ENCODE results near the gene CAPN12. TPM values are rescaled to one million over a fixed set of nuclear protein-coding genes. Genes with fewer than 3 reads are reported as not detected.

The CAPN12 gene
- total RNA-seq, 3 donors from 2014 or later: 0.99 to 1.1 (median 1.0) TPM

GRCh38 chr19:38718747-38719543, 25.3 kb downstream of the CAPN12 start:
- no peak overlapping the region for H3K4me3 Mint-ChIP-seq

GRCh38 chr19:38717855-38718254, 26.4 kb downstream of the CAPN12 start:
- H3K4me3 Mint-ChIP-seq: no peak overlapping the region
- H3K4me1 Mint-ChIP-seq (ENCODE audit: low read depth): no peaks in the 10 kb centered on the region
- H3K27me3 Mint-ChIP-seq (ENCODE audit: low read depth): no peaks in the 10 kb centered on the region
- peaks cover 8% of the 10 kb centered on the region for H3K36me3 Mint-ChIP-seq (ENCODE audit: insufficient read depth)
- DNase-seq: no peak
- no peak for ATAC-seq
- H3K9me3 Mint-ChIP-seq: no peaks in the 10 kb centered on the region

More at GRCh38 chr19:38718747-38719543, 25.3 kb downstream of the CAPN12 start:
- ATAC-seq: no peak
- DNase-seq: no peak
- Mint-ChIP-seq H3K4me1 (ENCODE audit: low read depth) (no peaks in the 10 kb centered on the region), H3K36me3 (ENCODE audit: insufficient read depth) (peaks cover 9% of the 10 kb centered on the region), H3K27me3 (ENCODE audit: low read depth) (no peaks in the 10 kb centered on the region), H3K9me3 (no peaks in the 10 kb centered on the region)

- Mint-ChIP-seq H3K9me3 (no peaks in the 10 kb centered on the region), H3K36me3 (ENCODE audit: insufficient read depth) (peaks cover 8% of the 10 kb centered on the region), H3K4me1 (ENCODE audit: low read depth) (no peaks in the 10 kb centered on the region), H3K4me3 (no peak overlapping the region), H3K27me3 (ENCODE audit: low read depth) (no peaks in the 10 kb centered on the region)
- ATAC-seq (no peak), DNase-seq (no peak)
Observed at GRCh38 chr19:38717051-38717450, 27.2 kb downstream of the CAPN12 start.

GRCh38 chr19:38715555-38715954, 28.7 kb downstream of the CAPN12 start:
- Mint-ChIP-seq H3K4me1 (ENCODE audit: low read depth) (no peaks in the 10 kb centered on the region), H3K27me3 (ENCODE audit: low read depth) (no peaks in the 10 kb centered on the region), H3K36me3 (ENCODE audit: insufficient read depth) (peaks cover 11% of the 10 kb centered on the region), H3K9me3 (no peaks in the 10 kb centered on the region), H3K4me3 (no peak overlapping the region)
- no peak for DNase-seq
- ATAC-seq: no peak

- no peaks in the 10 kb centered on the region for H3K27me3 Mint-ChIP-seq (ENCODE audit: low read depth)
- H3K4me1 Mint-ChIP-seq (ENCODE audit: low read depth): no peaks in the 10 kb centered on the region
- ATAC-seq: no peak
- H3K36me3 Mint-ChIP-seq (ENCODE audit: insufficient read depth): peaks cover 14% of the 10 kb centered on the region
- no peak for DNase-seq
- no peak overlapping the region for H3K4me3 Mint-ChIP-seq
- no peaks in the 10 kb centered on the region for H3K9me3 Mint-ChIP-seq
Observed at GRCh38 chr19:38714354-38714778, 29.9 kb downstream of the CAPN12 start.

GRCh38 chr19:38713865-38714264, 30.4 kb downstream of the CAPN12 start:
- Mint-ChIP-seq H3K4me3 (no peak overlapping the region), H3K36me3 (ENCODE audit: insufficient read depth) (peaks cover 14% of the 10 kb centered on the region), H3K4me1 (ENCODE audit: low read depth) (no peaks in the 10 kb centered on the region), H3K27me3 (ENCODE audit: low read depth) (no peaks in the 10 kb centered on the region), H3K9me3 (no peaks in the 10 kb centered on the region)
- DNase-seq (no peak), ATAC-seq (no peak)

- no peak overlapping the region for H3K4me3 Mint-ChIP-seq
- DNase-seq (no peak), ATAC-seq (no peak)
- H3K9me3 Mint-ChIP-seq: no peaks in the 10 kb centered on the region
- peaks cover 18% of the 10 kb centered on the region for H3K36me3 Mint-ChIP-seq (ENCODE audit: insufficient read depth)
- H3K4me1 Mint-ChIP-seq (ENCODE audit: low read depth): no peaks in the 10 kb centered on the region
- no peaks in the 10 kb centered on the region for H3K27me3 Mint-ChIP-seq (ENCODE audit: low read depth)
Observed at GRCh38 chr19:38713227-38713649, 31.0 kb downstream of the CAPN12 start.

GRCh38 chr19:38712161-38712748, 32.0 kb downstream of the CAPN12 start:
- no peak for DNase-seq
- no peaks in the 10 kb centered on the region for H3K4me1 Mint-ChIP-seq (ENCODE audit: low read depth)
- peaks cover 16% of the 10 kb centered on the region for H3K36me3 Mint-ChIP-seq (ENCODE audit: insufficient read depth)
- H3K27me3 Mint-ChIP-seq (ENCODE audit: low read depth): no peaks in the 10 kb centered on the region
- ATAC-seq: no peak
- H3K4me3 Mint-ChIP-seq: no peak overlapping the region
- no peaks in the 10 kb centered on the region for H3K9me3 Mint-ChIP-seq

- Mint-ChIP-seq H3K36me3 (ENCODE audit: insufficient read depth) (peaks cover 18% of the 10 kb centered on the region), H3K4me1 (ENCODE audit: low read depth) (no peaks in the 10 kb centered on the region), H3K4me3 (no peak overlapping the region), H3K9me3 (no peaks in the 10 kb centered on the region), H3K27me3 (ENCODE audit: low read depth) (no peaks in the 10 kb centered on the region)
- DNase-seq (no peak), ATAC-seq (no peak)
Observed at GRCh38 chr19:38711726-38712153, 32.5 kb downstream of the CAPN12 start.

- Mint-ChIP-seq H3K9me3 (no peaks in the 10 kb centered on the region), H3K4me1 (ENCODE audit: low read depth) (no peaks in the 10 kb centered on the region), H3K36me3 (ENCODE audit: insufficient read depth) (peaks cover 18% of the 10 kb centered on the region), H3K4me3 (no peak overlapping the region), H3K27me3 (ENCODE audit: low read depth) (no peaks in the 10 kb centered on the region)
- DNase-seq (no peak), ATAC-seq (no peak)
Observed at GRCh38 chr19:38710928-38711725, 33.1 kb downstream of the CAPN12 start.

- no peak for ATAC-seq
- Mint-ChIP-seq H3K27me3 (ENCODE audit: low read depth) (no peaks in the 10 kb centered on the region), H3K4me3 (no peak overlapping the region), H3K9me3 (no peaks in the 10 kb centered on the region), H3K4me1 (ENCODE audit: low read depth) (no peaks in the 10 kb centered on the region), H3K36me3 (ENCODE audit: insufficient read depth) (peaks cover 21% of the 10 kb centered on the region)
- no peak for DNase-seq
Observed at GRCh38 chr19:38710416-38710702, 33.9 kb downstream of the CAPN12 start.

- no peak overlapping the region for H3K4me3 Mint-ChIP-seq
- peaks cover 21% of the 10 kb centered on the region for H3K36me3 Mint-ChIP-seq (ENCODE audit: insufficient read depth)
- H3K9me3 Mint-ChIP-seq: no peaks in the 10 kb centered on the region
- H3K27me3 Mint-ChIP-seq (ENCODE audit: low read depth): no peaks in the 10 kb centered on the region
- ATAC-seq (no peak), DNase-seq (no peak)
- no peaks in the 10 kb centered on the region for H3K4me1 Mint-ChIP-seq (ENCODE audit: low read depth)
Observed at GRCh38 chr19:38709671-38710415, 34.4 kb downstream of the CAPN12 start.

GRCh38 chr19:38709119-38709518, 35.2 kb downstream of the CAPN12 start:
- no peak for ATAC-seq
- H3K27me3 Mint-ChIP-seq (ENCODE audit: low read depth): no peaks in the 10 kb centered on the region
- H3K9me3 Mint-ChIP-seq: no peaks in the 10 kb centered on the region
- H3K4me3 Mint-ChIP-seq: no peak overlapping the region
- peaks cover 24% of the 10 kb centered on the region for H3K36me3 Mint-ChIP-seq (ENCODE audit: insufficient read depth)
- no peak for DNase-seq
- H3K4me1 Mint-ChIP-seq (ENCODE audit: low read depth): peaks cover 2% of the 10 kb centered on the region

- ATAC-seq: no peak
- no peaks in the 10 kb centered on the region for H3K27me3 Mint-ChIP-seq (ENCODE audit: low read depth)
- DNase-seq: no peak
- no peak overlapping the region for H3K4me3 Mint-ChIP-seq
- peaks cover 2% of the 10 kb centered on the region for H3K4me1 Mint-ChIP-seq (ENCODE audit: low read depth)
- H3K36me3 Mint-ChIP-seq (ENCODE audit: insufficient read depth): peaks cover 24% of the 10 kb centered on the region
- no peaks in the 10 kb centered on the region for H3K9me3 Mint-ChIP-seq
Observed at GRCh38 chr19:38708413-38709024, 35.8 kb downstream of the CAPN12 start.

Data from activated T-cell treated with anti-CD3 and anti-CD28 coated beads, Interleukin-2, amount 50 U/mL, for 4 hours (primary cell).